ENCODE results near the gene AGBL4. TPM values are rescaled to one million over a fixed set of nuclear protein-coding genes. Genes with fewer than 3 reads are reported as not detected.

Gene AGBL4
- total RNA-seq, 4 donors from 2014 or later: 0.08 to 0.71 (median 0.60) TPM

DNA sequence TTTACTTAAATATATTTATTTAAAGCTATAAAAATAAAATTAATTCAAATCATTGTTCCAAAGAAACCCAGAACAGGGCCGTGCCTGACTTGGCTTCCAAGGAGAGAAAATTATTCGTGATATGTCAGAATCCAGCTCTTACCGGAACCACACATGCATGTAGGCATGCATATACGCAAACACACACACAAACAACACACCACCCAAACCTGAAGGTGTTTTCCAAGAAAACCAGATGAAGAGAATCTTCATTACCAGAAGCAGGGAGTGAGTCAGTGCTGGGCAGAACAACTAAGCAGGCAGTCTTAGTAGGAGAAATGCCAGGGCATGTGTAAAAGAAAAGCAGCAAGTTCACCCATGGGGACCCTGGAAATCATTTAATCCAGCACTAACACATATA, 815.0 kb downstream of the AGBL4 start:
- 68 to 75% methylated on average over 4 of the region's 4 CpGs for whole genome bisulfite sequencing, 2 donors
- intact Hi-C loops (cut with DNase I; ENCODE audit: low total_unique reads): no loop called here
- TF ChIP-seq POLR2A (IDR thresholded peaks at IDR 0.05): no peak
- TF ChIP-seq, protein P1, sequence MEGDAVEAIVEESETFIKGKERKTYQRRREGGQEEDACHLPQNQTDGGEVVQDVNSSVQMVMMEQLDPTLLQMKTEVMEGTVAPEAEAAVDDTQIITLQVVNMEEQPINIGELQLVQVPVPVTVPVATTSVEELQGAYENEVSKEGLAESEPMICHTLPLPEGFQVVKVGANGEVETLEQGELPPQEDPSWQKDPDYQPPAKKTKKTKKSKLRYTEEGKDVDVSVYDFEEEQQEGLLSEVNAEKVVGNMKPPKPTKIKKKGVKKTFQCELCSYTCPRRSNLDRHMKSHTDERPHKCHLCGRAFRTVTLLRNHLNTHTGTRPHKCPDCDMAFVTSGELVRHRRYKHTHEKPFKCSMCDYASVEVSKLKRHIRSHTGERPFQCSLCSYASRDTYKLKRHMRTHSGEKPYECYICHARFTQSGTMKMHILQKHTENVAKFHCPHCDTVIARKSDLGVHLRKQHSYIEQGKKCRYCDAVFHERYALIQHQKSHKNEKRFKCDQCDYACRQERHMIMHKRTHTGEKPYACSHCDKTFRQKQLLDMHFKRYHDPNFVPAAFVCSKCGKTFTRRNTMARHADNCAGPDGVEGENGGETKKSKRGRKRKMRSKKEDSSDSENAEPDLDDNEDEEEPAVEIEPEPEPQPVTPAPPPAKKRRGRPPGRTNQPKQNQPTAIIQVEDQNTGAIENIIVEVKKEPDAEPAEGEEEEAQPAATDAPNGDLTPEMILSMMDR (IDR thresholded peaks at IDR 0.05): no peak
- H3K4me3 ChIP-seq (ENCODE audit: low read depth, poor library complexity, severe bottlenecking): no peak overlapping the region
- DNase-seq (ENCODE audit: low spot score in 2 of 2): no peak

DNA sequence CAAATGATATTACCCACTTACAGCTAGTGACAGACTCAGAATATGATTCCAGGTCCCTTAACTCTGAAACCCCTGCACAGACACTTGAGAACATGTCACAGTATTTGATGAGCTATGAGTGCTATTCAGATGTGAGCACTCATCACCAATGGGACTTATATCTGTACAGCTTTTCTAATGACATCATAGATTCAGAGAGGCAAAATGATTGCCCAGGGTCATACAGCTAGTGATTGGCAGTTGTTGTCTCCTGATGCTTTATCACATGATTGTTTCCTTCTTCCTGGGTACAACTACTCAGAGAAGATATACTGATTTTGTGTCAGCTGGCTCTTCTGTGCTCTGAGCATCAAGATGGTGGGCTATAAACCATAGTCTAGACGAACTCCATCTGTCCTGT, 819.0 kb downstream of the AGBL4 start:
- H3K4me3 ChIP-seq (ENCODE audit: low read depth, poor library complexity, severe bottlenecking): no peak overlapping the region
- no peak for TF ChIP-seq POLR2A (IDR thresholded peaks at IDR 0.05)
- TF ChIP-seq, protein P1 (IDR thresholded peaks at IDR 0.05): no peak
- no peak for DNase-seq (ENCODE audit: low spot score in 2 of 2)
- WGBS, 2 donors: 53 to 56% methylated on average over 1 of the region's 1 CpG
- intact Hi-C loops (cut with DNase I; ENCODE audit: low total_unique reads): no loop called here

DNA sequence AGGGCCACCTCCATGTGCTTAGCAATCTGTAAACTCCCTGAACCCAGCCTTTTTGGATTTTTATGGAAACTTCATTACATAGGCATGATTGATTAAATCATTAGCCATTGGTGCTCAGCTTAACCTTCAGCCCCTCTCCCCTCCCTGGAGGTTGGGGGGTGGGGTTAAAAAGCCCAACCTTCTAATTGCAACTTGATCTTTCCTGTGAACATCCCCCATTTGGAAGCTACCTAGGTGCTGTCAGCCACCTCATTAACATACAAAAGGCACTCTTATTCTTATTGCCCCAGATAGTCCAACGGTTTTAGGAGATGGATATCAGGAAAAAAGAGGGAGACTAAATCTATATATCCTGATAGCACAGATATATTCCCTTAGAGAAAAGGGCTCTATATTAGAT, 823.0 kb downstream of the AGBL4 start:
- TF ChIP-seq POLR2A (IDR thresholded peaks at IDR 0.05): no peak
- TF ChIP-seq, protein P1 (IDR thresholded peaks at IDR 0.05): no peak
- intact Hi-C loops (cut with DNase I; ENCODE audit: low total_unique reads): no loop called here
- no peak overlapping the region for H3K4me3 ChIP-seq (ENCODE audit: low read depth, poor library complexity, severe bottlenecking)
- DNase-seq (ENCODE audit: low spot score in 2 of 2): no peak
- 36 to 41% methylated on average over 1 of the region's 1 CpG for WGBS, 2 donors

DNA sequence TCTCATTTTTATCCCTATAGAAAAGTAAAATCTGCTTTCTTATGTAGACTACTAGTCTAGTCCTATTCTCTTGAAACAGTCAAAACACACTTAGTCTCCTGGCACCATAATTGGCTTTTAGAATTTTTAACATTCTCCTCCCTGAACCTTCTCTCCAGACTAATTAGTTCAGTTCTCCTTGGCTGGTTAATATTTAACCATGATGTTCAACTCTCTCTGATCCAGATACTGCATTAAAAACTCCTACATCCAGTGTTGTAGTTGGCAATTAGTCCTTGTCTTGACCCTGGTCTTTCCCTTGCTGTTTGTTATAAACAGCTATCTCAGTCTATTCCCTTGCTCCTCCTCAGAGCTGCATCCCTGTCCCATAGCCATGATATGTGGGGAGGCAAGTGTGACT, 824.2 kb downstream of the AGBL4 start:
- DNase-seq (ENCODE audit: low spot score in 2 of 2): no peak
- TF ChIP-seq, protein P1 (IDR thresholded peaks at IDR 0.05): no peak
- TF ChIP-seq POLR2A (IDR thresholded peaks at IDR 0.05): no peak
- intact Hi-C loops (cut with DNase I; ENCODE audit: low total_unique reads): no loop called here
- H3K4me3 ChIP-seq (ENCODE audit: low read depth, poor library complexity, severe bottlenecking): no peak overlapping the region

DNA sequence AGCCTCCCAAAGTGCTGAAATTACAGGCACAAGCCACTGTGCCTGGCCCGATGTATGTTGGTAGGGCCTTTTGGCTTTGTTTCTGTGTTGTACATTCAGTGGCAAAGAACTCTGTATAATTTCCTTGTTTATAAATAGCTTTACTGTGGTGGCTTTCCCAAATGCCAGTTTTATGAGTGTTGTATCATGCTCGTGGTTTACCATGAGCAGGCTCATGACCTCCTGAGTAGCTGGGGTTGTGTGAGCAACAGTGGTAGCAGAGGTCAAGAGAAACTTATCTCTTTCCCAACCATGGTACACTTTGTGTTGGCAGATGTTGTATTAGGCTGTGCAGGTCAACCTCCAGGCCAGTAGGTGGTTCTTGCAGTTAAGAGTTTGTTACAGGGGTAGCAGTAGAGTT, 826.7 kb downstream of the AGBL4 start:
- no peak for DNase-seq (ENCODE audit: low spot score in 2 of 2)
- TF ChIP-seq, protein P1 (IDR thresholded peaks at IDR 0.05): no peak
- TF ChIP-seq POLR2A (IDR thresholded peaks at IDR 0.05): no peak
- intact Hi-C loops (cut with DNase I; ENCODE audit: low total_unique reads): no loop called here
- H3K4me3 ChIP-seq (ENCODE audit: low read depth, poor library complexity, severe bottlenecking): no peak overlapping the region
- WGBS, 2 donors: 86 to 88% methylated on average over 2 of the region's 2 CpGs

DNA sequence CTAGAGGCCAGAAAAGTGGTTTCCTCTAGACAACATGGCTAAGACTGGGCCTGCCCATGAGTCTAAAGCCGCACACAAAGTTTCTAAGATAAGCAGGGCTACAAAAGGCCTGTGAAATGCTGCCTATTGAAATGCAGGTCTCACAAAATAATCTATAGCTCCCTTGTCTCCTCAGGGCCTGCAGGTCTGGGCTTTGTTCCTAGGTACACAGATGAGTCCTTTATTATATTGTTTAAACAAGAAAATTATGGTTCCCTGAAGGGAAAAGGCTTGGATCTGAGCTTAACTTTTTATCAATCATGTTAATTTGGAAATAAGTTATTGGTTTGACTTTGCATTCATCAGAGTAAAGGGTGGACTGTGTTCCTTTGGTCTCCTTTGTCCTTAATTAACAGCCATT, 833.6 kb downstream of the AGBL4 start:
- intact Hi-C loops (cut with DNase I; ENCODE audit: low total_unique reads): no loop called here
- TF ChIP-seq, protein P1 (IDR thresholded peaks at IDR 0.05): no peak
- TF ChIP-seq POLR2A (IDR thresholded peaks at IDR 0.05): no peak
- 68 to 89% methylated on average over 1 of the region's 1 CpG for WGBS, 2 donors
- H3K4me3 ChIP-seq (ENCODE audit: low read depth, poor library complexity, severe bottlenecking): no peak overlapping the region
- no peak for DNase-seq (ENCODE audit: low spot score in 2 of 2)

Data from lower leg skin (tissue), 4 donors.